Chondrocyte (in vitro differentiated cells): ENCODE data around the gene RFX3. TPM values are rescaled to one million over a fixed set of nuclear protein-coding genes. Genes with fewer than 3 reads are reported as not detected.
A peak's percentile ranks its signal among the peaks of the same experiment; 100 is the strongest.

Experiments
- DNase-seq: peaks from one replicate; pipeline ENCODE4 v3.0.0; 2021; ENCODE audit warnings: mixed read lengths, low spot score
- H3K27ac Mint-ChIP-seq: one replicate; pipeline ENCODE4 v1.8.0; 2021; ENCODE audit warnings: mild to moderate bottlenecking, moderate library complexity, mixed read lengths; ENCODE audit not compliant: unreplicated experiment
- H3K27me3 Mint-ChIP-seq: 2 replicates; pipeline ENCODE4 v1.8.0; 2021; ENCODE audit warnings: low read depth, mixed read lengths
- H3K36me3 Mint-ChIP-seq: 2 replicates; pipeline ENCODE4 v1.8.0; 2021; ENCODE audit warnings: low read depth, mixed read lengths
- H3K4me1 Mint-ChIP-seq: 2 replicates; pipeline ENCODE4 v1.8.0; 2021; ENCODE audit warnings: low read depth, mild to moderate bottlenecking, mixed read lengths
- H3K4me3 Mint-ChIP-seq: one replicate; pipeline ENCODE4 v1.8.0; 2021; ENCODE audit warnings: mild to moderate bottlenecking, moderate library complexity, mixed read lengths; ENCODE audit not compliant: unreplicated experiment
- H3K9me3 Mint-ChIP-seq: 2 replicates; pipeline ENCODE4 v1.8.0; 2021; ENCODE audit warnings: low read depth, mixed read lengths
- CTCF ChIP-seq: fragments of 200-600 bp; sonication (generic); IDR thresholded peaks from 2 replicates; pipeline ENCODE4 v1.5.0; 2021; ENCODE audit warnings: antibody characterized with exemption, mild to moderate bottlenecking, moderate library complexity
- total RNA-seq: library from RNA; stranded (reverse); gene quantifications from 3 replicates; pipeline ENCODE4 v1.2.1, GENCODE V29; 2021

RFX3 gene
- total RNA-seq, 1 donor from 2014 or later: 4.1 TPM

GRCh38 chr9:3479514-3480352, 46.1 kb downstream of the RFX3 start:
- no peak for TF ChIP-seq CTCF
- peaks cover 29% of the 10 kb centered on the region for H3K4me1 Mint-ChIP-seq
- DNase-seq: no peak
- H3K36me3 Mint-ChIP-seq: peaks cover 9% of the 10 kb centered on the region
- no peak overlapping the region for H3K4me3 Mint-ChIP-seq
- no peaks in the 10 kb centered on the region for H3K27me3 Mint-ChIP-seq
- peaks cover 17% of the 10 kb centered on the region for H3K9me3 Mint-ChIP-seq
- peak overlapping the region; percentile 41 for H3K27ac Mint-ChIP-seq

GRCh38 chr9:3478549-3478953, 47.2 kb downstream of the RFX3 start:
- no peak for TF ChIP-seq CTCF
- no peak for DNase-seq
- peaks cover 38% of the 10 kb centered on the region for H3K4me1 Mint-ChIP-seq
- no peak overlapping the region for H3K4me3 Mint-ChIP-seq
- H3K9me3 Mint-ChIP-seq: peaks cover 17% of the 10 kb centered on the region
- peaks cover 9% of the 10 kb centered on the region for H3K36me3 Mint-ChIP-seq
- no peaks in the 10 kb centered on the region for H3K27me3 Mint-ChIP-seq
- peak overlapping the region; percentile 46 for H3K27ac Mint-ChIP-seq

GRCh38 chr9:3477236-3477834, 48.5 kb downstream of the RFX3 start:
- H3K27me3 Mint-ChIP-seq: no peaks in the 10 kb centered on the region
- no peak for TF ChIP-seq CTCF
- H3K27ac Mint-ChIP-seq: no peak overlapping the region
- H3K4me3 Mint-ChIP-seq: no peak overlapping the region
- DNase-seq: no peak
- peaks cover 45% of the 10 kb centered on the region for H3K4me1 Mint-ChIP-seq
- peaks cover 17% of the 10 kb centered on the region for H3K9me3 Mint-ChIP-seq
- H3K36me3 Mint-ChIP-seq: peaks cover 9% of the 10 kb centered on the region

GRCh38 chr9:3475300-3476020, 50.3 kb downstream of the RFX3 start:
- Mint-ChIP-seq H3K9me3 (peaks cover 20% of the 10 kb centered on the region), H3K4me1 (peaks cover 51% of the 10 kb centered on the region), H3K4me3 (no peak overlapping the region), H3K27me3 (no peaks in the 10 kb centered on the region), H3K27ac (peak overlapping the region; percentile 75), H3K36me3 (peaks cover 10% of the 10 kb centered on the region)
- DNase-seq: no peak
- TF ChIP-seq CTCF: no peak

- Mint-ChIP-seq H3K36me3 (peaks cover 10% of the 10 kb centered on the region), H3K4me1 (peaks cover 55% of the 10 kb centered on the region), H3K27ac (peak overlapping the region; percentile 75), H3K9me3 (peaks cover 21% of the 10 kb centered on the region), H3K27me3 (no peaks in the 10 kb centered on the region), H3K4me3 (no peak overlapping the region)
- no peak for TF ChIP-seq CTCF
- no peak for DNase-seq
Measured at GRCh38 chr9:3474821-3475220, 51.0 kb downstream of the RFX3 start.
